ENCODE measurements around the gene GIMAP8.

Gene GIMAP8

DNA sequence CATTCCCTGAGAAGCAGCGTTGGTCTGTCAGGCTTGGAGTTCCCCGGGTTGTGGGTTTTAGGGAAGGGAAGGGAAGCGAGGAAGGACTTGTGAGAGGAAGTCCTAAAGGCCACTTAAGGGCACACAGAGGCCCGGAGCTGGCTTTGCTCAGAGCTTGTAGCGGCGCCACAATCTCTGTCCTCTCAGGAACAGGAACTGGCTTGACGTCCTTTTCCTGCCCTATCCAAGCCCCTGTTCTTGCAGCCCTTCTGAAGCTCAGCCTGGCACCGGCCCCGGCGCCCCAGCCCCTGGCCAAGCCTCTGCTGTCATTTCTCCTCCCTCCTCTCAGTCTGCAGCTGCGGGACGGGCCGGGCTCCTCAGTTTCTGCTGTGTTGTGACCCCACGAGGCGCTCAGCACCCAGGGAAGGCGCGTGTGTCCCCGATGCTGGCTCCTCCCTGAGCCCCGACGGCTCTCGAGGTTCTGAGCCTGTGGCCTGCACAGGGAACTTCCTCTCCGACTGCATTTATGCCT lies at the start of gene GIMAP8:
Gene GIMAP8 (plus strand): TSS at position 140 of the 511 bp plus-strand sequence. CDS start 16,069 bp downstream, outside the sequence.
- no peak for DNase-seq (ENCODE audit: low spot score)

DNA sequence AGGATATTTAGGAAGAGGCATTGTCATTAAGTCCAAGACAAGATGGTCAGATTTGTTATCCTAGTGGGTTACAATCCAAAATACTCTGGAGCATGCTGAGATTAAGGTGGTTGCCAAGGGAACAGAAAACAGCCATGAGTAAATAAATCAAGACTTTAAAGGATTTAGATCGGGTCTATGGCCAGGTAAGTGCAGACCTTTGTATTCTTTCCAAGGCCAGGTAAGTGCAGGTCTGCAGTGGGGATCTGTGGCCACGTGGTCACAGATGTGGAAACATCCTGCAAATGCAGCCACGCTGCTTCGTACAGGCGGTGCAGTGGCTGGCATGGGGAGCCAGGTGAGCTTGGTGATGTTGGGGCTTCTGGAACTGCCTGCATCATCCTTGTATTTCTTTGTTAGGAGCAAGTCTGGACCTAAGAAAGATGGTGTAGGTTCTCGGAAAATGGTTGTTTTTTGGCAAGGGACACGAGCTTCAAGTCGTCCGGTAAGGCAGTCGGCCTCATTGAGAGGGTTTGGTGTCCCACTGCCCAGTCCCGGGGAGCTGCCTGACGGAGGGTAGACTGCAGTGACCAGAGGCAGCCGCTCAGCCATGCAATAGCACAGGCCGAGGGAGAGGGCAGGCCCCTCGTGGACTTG lies 49.5 kb upstream of the GIMAP8 start:
- DNase-seq (ENCODE audit: low spot score) = no peak

DNA sequence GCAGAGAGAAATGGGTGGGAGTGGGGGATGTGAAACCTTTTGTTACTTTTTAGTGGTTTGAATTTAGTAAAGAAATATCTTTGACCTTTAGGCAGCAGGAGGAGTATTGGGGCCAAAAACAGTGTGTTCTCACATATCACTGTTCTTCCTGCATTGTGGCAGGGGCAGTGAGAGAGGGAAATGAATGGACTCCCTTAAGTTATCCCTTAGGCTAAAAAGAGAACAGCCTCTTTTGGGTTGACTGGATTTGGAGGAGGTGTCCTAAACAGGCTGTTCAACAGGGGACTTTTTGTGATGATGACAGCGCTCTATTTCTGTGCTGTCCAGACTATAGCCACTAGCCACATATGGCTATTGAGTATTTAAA lies 49.0 kb upstream of the GIMAP8 start:
- DNase-seq (ENCODE audit: low spot score) = no peak

DNA sequence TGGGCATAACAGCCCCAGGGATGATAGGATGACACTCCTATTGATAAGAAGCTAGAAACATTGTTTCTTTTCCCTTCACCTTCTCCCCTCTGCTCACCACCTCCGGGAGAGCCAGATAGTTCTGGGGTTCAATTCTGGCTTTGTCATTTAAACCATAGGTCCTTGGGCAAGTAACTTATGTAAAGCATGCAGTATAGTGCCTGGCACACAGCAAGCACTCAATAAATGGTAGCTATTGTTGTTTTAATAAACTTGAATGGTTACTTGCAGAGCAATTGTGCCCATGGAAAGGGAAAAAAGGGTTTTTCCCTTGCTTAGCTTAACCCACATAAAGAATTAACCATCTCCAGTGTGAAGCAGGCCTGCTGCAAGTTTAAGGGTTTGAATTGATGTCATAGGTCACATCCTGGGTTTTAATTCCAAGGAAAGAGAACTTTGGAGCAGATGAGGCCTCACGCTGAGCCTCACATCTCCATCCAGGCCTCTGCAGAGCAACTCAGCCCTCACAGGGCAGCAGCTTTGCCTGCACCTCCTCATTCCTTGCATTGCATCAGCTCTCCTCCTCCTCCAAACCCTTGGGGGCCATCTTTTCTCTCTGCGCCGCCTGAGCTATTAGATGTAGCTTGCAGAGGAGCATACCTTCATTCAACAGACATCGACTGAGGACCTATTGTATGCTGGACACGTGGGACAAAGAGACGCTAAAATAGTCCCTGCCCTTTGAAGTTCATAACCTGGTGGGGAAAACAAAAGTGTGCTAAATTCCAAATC lies 48.4 kb upstream of the GIMAP8 start:
- DNase-seq (ENCODE audit: low spot score) = no peak

DNA sequence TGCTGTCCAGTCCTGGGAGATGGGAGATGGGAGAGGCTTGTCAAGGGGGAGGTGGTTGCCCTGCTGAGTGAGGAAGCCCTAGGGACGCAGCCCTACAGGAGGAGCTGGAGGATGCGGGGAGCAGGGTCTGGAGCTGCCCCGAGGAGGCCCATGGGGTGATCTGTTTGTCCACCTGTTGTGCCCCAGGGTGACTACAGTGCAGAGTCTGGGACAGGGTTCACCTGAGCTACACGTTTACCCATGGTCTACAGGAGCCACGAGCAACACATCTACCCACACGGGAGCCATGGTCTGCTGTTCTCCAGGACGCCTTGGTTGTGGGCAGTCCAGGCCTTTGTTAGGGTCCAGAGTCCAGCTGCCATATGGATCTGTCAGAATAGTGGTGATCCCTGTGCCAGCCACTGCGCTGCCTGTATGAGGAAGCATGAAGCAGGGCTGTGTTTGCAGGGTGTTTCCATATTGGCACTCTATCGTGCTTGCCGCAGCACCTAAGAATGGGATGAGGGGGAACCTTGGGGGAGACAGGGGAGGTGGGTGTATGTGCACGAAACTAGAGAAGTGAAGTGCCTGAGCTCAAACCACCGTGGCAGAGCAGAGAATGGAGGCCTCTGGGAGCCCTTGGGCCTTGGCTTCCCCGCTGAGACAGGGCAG lies 47.6 kb upstream of the GIMAP8 start:
- peak; percentile 26 for DNase-seq (ENCODE audit: low spot score)

DNA sequence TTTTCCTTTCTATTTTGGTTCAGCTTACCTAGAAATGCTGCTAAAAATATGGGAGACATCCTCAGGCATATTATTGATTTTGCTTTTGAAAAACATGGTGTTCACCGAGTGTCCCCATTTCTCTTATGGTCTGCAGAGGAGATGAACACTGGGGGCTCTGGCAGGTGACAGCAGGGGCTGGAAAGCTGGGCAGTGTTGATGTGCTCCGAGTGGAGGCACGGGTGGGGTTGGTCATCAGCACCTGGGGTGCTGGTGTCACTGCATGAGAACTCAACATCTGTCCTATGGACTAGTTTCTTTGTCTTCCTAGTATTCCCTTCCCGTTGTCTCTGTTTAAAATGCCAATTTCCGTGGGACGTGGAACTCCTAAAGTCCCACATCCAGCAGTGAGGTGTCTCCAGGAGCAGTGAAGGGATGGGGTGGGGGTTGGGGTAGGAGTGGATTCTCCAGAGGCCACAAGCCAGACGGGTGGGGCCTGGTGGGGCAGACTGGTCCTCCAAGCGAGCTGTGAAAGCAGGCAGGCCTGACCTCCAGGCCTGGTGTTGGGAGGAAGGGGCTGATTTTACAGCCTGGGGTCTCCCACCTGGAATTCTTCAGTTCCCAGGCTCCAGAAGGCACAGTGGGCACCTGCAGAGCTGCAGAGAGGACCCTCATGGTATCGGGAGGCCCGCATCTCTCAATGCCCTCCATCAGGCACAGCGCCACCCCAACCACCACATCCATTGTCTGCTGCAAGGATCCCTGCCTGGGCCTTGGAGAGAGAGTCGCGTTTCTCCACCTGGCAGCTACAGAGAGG lies 46.9 kb upstream of the GIMAP8 start:
- DNase-seq (ENCODE audit: low spot score) = no peak

DNA sequence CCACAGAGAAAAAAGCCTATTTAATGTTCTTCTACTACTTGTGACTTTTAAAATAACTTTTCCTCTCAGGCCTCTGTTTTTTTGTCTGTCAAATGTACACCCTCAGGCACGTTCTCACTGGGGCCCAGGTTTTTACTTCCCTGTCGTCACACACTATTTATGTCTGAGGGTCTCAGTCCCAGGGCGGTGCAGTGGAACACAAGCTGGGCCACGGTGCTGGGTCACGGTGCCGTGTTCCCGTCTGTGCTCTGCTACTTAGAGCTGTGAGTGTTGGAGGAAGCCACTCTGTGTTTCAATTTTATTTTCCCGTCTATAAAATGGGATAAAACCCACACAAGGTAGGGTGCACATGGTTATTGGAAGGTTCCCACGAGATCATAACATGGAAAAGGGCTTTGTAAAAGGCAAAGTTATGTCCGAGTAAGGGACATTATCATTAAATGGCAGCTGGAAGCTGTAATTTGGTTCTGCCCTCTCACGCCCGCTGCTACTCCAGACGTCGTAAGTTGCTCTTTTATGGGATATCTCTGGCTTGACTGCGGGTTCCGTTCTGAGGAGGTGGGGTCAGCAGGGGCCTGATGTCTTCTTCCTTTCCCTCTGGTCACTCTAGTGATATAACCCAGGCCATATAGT lies 46.1 kb upstream of the GIMAP8 start:
- DNase-seq (ENCODE audit: low spot score) = no peak

DNA sequence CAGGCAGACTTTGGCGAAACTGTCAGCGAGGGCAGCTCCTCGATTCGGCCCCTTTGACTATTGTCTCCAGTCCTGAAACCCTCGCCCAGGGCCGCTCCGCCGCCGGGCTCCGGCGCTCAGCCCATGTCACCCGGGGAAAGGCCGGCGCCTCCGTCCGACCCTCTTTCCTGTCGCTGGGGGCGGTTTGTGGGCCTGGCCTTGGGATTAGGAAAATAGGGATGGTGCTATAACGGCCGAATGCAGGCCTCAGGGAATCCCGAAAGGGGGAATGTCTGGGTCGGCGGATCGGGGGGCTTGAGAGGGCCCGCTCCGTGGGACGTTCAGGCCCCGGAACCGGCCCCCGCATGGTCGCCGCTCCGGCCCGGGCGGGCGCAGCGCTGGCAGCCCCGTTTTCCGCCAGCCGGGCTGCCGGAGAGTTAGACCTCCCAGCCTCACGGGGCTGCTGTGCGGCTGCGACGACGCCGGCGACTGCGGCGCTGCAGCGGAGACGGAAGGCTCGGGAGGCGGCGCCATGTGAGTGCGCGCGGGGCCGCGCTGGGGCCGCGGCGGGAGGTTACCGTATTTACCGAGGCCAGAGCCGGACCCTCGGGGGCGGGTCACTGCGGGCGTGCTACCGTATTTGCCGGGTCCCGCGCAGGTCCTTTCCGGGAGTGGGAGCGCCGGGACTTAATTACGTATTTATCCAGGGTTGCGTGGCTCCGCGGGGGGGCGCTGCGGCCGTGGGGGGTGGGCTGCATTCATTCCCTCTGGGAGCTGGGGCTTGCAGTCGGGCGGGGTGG lies 45.4 kb upstream of the GIMAP8 start:
- DNase-seq (ENCODE audit: low spot score) = peak; percentile 87

DNA sequence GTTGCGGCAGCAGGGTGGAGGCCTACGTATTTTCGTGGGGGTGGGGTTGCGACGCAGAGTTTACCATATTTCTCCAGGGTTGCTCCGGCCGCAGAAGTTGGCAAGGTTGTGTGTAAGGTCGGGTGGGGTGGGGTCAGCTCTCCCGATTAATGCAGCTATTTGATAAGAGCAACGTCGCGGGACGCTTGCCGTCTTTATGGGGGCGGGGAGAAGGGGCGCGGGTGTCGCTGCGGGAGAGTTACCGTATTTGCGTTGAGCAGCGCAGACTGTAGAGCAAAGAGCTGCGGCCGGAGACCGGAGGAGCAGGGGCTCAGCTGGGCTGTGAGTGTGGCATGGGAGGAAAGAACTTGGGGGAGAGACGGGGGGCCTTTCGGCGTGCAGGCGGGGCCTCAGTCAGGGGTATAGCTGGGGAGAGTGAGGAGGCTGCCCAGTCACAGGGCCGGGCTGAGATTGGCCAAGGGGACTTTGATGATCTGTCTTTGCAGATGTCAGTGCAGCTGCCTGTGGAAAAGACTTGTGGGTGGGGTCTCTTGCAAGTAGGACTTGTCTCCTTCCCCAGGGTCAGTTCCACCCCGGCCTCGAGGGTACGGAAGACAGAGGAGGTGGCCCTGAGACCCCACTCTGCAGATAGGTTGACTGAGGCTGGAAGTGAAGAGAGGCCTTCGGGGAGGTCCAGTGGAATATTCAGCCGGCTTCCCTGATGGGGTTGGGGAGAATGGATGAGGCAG lies 44.7 kb upstream of the GIMAP8 start:
- DNase-seq (ENCODE audit: low spot score) = no peak

DNA sequence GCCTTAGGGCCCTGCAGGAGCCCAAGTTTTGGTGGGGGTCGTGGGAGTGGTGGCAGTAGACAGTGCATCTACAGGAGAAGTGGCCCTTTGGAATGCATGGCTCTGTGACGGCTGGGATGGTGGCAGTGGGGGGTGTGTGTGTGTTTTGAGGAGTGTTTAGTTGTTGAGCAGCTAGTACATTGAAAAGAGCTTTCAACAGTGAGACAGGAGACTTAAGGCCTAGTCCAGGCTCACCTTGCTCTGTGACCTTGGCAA lies 44.2 kb upstream of the GIMAP8 start:
- DNase-seq (ENCODE audit: low spot score) = peak; percentile 21

DNA sequence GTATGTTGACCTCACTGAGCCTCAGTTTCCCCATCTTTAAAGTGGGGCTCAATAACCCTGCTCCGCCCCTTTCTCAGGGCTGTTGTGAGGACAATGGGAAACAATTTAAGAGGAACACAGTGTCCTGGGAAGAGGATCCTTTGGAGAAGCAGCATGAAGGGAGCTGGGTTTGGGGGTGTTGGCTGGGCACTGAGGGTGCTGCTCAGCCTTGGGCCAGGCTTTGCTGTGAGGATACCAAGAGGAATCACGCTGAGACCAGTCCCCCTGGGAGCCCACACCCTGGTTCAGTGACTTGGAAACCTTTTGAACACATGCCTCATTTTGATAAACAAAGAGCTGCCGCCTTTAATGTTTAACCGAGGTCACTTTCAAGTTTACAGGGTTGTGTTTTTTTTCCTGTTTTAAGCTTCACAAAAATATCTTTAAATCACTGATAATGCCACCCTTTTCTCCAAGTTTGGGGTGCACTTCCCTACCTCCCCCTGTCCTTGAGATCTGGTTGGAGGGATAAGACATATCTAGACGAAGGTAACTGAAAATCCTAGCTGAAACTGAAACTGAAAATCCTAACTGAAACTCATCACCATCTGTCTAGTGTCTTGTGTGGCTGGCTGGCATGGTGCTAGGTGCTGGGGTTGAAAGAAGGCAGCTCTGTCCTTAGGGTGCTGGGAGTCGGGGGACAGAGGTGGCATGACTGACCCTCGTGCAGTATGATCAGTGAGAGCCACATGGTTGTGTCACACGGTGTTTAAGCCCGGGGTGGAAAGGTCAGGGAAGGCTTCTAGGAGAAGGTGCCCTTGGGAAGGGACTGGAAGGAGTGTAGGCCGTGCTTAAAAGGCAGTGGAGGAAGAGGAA lies 43.6 kb upstream of the GIMAP8 start:
- peak; percentile 49 for DNase-seq (ENCODE audit: low spot score)

DNA sequence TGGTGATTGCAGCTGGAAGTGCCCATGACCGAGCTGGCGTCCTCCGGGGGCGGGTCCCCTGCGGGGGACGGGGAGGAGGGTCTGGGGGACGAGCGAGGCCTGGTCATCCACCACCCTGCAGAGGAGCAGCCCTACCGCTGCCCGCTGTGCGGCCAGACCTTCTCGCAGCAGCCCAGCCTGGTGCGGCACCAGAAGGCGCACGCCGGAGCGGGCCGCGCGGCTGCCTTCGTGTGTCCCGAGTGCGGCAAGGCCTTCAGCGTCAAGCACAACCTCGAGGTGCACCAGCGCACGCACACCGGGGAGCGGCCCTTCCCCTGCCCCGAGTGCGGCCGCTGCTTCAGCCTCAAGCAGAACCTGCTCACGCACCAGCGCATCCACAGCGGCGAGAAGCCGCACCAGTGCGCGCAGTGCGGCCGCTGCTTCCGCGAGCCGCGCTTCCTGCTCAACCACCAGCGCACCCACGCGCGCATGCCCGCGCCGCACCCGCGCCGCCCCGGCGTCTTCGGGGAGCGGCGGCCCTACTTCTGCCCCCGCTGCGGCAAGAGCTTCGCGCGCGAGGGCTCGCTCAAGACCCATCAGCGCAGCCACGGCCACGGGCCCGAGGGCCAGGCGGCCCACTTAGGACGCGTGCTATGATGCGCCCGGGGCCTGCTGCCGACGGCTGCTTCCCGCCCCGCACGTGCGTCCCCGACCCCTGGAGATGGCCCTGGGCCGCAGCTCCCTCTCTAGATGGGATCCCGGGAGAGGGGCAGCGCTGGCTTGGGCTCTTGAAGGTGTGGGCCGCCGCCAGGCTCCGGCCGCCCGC lies 42.6 kb upstream of the GIMAP8 start:
- no peak for DNase-seq (ENCODE audit: low spot score)

DNA sequence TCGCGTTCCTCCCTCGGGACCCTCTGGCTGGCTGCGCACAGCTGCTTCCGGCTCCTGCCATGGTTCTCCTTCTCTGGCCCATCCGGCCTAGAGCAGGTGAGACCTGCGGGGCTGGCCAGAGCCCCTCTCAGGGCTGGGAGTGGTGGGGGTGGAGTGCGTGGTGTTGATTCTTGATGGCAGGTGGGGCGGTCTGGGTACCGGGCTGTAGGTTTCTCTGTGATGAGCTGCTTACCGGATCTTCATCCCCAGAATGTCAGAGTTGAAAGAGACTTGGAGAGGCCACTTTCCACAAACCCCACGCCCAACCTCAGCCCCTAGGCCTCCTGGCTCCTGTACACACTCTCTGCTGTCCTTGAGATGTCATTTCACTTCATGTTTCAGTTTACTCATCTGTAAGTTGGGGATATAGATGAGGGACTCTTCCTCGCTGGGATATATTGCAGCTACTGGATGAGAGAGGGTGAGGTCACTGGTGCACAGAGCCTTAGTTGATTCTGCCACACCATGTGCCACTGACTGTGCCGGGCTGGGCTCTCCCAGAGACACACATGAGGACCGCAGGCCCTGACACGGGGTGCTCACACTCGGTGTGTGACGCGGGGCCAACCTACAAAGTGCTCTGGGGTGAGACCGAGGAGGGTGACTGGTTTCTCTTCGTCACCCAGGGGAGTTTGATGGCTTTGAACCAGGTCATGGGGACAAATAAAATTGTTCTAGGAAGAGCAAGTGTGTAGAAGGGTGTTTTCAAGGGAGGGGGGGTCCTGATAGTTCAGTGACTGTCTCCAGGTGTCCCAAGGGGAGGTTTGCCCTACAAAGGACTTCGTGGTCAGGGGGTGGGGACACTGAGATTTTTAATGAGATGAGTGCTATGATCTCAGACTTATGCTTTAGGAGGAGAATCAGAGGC lies 41.8 kb upstream of the GIMAP8 start:
- no peak for DNase-seq (ENCODE audit: low spot score)

DNA sequence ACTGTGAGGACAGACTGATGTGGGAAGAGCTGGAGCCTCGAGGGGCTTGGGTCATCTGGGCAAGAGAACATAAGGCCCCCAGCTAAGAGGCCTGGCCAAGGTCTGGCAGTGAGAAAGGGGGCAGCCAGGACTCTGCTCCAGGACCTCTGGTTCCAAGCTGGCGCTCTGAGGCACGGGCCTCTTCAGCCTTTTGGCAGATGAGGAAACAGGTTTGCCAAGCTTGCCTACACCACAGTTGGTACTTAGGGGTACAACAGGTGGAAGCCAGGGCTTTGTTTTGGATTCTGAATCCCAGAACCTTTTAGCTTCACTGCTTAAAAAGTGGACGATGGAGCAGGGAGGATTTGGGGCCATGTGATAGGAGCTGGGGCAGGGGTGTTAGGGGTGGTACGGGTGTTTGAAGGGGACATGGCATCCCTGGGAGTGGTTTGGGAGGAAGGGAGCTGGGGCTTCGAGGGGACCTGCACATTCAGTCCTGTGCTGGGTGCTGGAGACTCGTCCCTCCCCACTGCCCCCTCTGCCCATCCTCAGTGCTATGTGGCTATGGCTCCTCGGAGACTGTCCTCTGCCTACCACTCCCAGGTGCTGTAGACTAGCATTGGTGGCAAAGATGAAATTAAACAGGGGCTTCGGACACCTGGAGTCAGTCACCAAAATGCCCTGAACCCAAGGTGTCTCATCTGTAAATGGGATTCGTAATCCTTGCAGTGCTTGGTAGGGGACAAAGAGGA lies 41.0 kb upstream of the GIMAP8 start:
- no peak for DNase-seq (ENCODE audit: low spot score)

DNA sequence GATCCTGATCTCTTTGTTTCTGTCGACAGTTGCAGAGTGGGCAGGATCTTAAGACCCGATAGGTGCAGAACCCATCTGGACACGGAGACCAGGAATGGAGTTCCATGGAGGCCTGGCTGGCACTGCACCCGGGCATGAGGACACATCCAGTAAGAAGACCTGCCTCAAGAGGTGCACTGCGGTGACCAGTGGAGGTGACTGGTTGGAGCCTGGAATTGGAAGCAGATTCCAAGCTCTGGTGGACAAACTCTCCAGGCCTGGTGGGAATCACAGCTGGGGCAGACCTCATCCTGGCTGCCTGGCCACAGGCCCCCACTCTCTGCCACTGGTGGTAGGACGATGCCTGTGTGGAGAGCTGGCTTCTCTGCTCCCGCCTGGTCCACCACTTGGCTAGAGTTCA lies 40.3 kb upstream of the GIMAP8 start:
- DNase-seq (ENCODE audit: low spot score) = no peak

DNA sequence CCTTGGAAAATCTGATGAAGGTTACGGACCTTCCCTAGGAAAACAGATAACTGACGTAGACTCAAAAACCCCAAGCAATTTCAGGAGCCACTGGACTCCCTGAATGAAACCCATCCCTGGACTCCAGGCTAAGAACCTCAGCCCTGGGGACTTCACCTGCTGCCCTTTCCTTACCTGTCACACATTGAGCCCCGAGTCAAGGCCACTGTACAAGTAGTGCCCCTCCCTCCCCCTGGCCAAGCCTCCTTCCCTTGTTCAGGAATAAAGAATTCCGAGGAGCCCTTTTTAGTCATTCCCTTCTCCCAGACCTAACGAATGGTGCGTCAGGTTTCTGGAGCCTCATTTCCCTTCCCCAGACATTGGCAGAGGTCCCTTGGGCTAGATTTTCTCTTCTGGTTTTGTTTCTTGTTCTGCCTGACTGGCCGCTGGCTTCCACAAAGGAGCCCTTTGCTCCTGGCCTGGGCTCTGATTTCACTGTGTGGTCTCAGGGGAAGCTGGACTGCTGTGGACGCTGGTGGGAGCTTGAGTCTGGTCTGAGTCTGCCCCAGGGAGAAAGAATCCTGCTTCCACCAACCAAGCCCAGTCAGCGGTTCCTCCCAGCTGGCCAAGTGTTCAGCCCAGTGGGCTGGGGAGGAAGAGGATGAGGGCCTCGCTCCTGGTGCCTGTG lies 39.6 kb upstream of the GIMAP8 start:
- no peak for DNase-seq (ENCODE audit: low spot score)

All from SW480 (cell line).